IMR-90 (cell line): ENCODE measurements around the gene EIF3CL. TPM values are rescaled to one million over a fixed set of nuclear protein-coding genes. Genes with fewer than 3 reads are reported as not detected.
"Not testable (repeated sequence)": the region's sequence is repeated elsewhere in the genome, so short reads cannot be mapped to it uniquely, and the experiment has no call there.

ENCODE experiments used
- ATAC-seq: fragments of 200-7000 bp; cut with Tn5 transposase; 2 replicates; pipeline ENCODE4 v1.9.1; 2020; ENCODE audit warnings: low read depth, mild to moderate bottlenecking, moderate library complexity
- Bru-seq: library from RNA; stranded (reverse); fragments of 400-500 nt; gene quantifications from one replicate; lab custom pipeline; 2021; lab: Mats Ljungman, UMichigan
- BruChase-seq, 2 experiments: library from RNA; stranded (reverse); fragments of 400-500 nt; gene quantifications; one replicate each; lab custom pipeline; 2021; lab: Mats Ljungman, UMichigan
- BruUV-seq: library from RNA; stranded (reverse); fragments of 400-500 nt; replicated peaks from 2 replicates; lab custom pipeline; 2021; lab: Mats Ljungman, UMichigan
- CTCF ChIA-PET: fragments of 300-600 bp; formaldehyde crosslinking; extraction: SDS; loops from one replicate; lab custom pipeline; 2021; ENCODE audit warnings: antibody characterized with exemption; lab: Yijun Ruan, JAX
- POLR2A ChIA-PET: fragments of 300-600 bp; sonication (Branson Sonifier 250); formaldehyde crosslinking; loops from one replicate; lab custom pipeline; 2022; ENCODE audit warnings: antibody characterized with exemption; ENCODE audit not compliant: unreplicated experiment; lab: Charles Lee
- DNase-seq: peaks from one replicate; pipeline ENCODE4 v3.0.0; 2013
- H2AFZ ChIP-seq: replicated peaks from 2 replicates; pipeline ENCODE3; 2013; ENCODE audit warnings: low read length, mild to moderate bottlenecking; ENCODE audit not compliant: poor library complexity
- H2AK5ac ChIP-seq: 2 replicates; pipeline ENCODE4 v1.6.1; 2013; ENCODE audit warnings: low read depth, low read length, inconsistent platforms
- H2AK9ac ChIP-seq: replicated peaks from 2 replicates; pipeline ENCODE3; 2013; ENCODE audit warnings: mild to moderate bottlenecking, low read depth, low read length, moderate library complexity; ENCODE audit not compliant: poor library complexity
- H2BK120ac ChIP-seq: 2 replicates; pipeline ENCODE4 v1.6.1; 2013; ENCODE audit warnings: low read depth, low read length, inconsistent platforms
- H2BK15ac ChIP-seq: 3 replicates; pipeline ENCODE4 v1.6.1; 2013; ENCODE audit warnings: low read depth, low read length, inconsistent platforms
- H2BK20ac ChIP-seq: 2 replicates; pipeline ENCODE4 v1.6.1; 2013; ENCODE audit warnings: low read depth, mild to moderate bottlenecking, inconsistent platforms, low read length, moderate library complexity
- H2BK5ac ChIP-seq: 2 replicates; pipeline ENCODE4 v1.6.1; 2013; ENCODE audit warnings: mild to moderate bottlenecking, low read depth, low read length, inconsistent platforms; ENCODE audit not compliant: poor library complexity, severe bottlenecking
- H3K14ac ChIP-seq: replicated peaks from 2 replicates; pipeline ENCODE4 v1.6.1; 2013; ENCODE audit warnings: low read depth, low read length, inconsistent platforms
- H3K18ac ChIP-seq: 2 replicates; pipeline ENCODE4 v1.6.1; 2013; ENCODE audit warnings: low read depth, low read length, control low read depth
- H3K23ac ChIP-seq: 2 replicates; pipeline ENCODE4 v1.6.1; 2013; ENCODE audit warnings: low read depth, low read length, inconsistent platforms
- H3K27ac ChIP-seq: 2 replicates; pipeline ENCODE4 v1.5.1; 2013; ENCODE audit warnings: mild to moderate bottlenecking, control low read depth, low read length; ENCODE audit not compliant: insufficient read depth
- H3K27me3 ChIP-seq: 2 replicates; pipeline ENCODE4 v1.6.1; 2013; ENCODE audit warnings: low read length; ENCODE audit not compliant: control insufficient read depth, insufficient read depth
- H3K36me3 ChIP-seq: 2 replicates; pipeline ENCODE4 v1.6.1; 2013; ENCODE audit warnings: low read length, mixed read lengths; ENCODE audit not compliant: control insufficient read depth, insufficient read depth
- H3K4ac ChIP-seq: 2 replicates; pipeline ENCODE4 v1.6.1; 2013; ENCODE audit warnings: low read depth, low read length, inconsistent platforms
- H3K4me1 ChIP-seq: 2 replicates; pipeline ENCODE4 v1.6.1; 2013; ENCODE audit warnings: low read length, mixed read lengths; ENCODE audit not compliant: control insufficient read depth, insufficient read depth
- H3K4me2 ChIP-seq: 2 replicates; pipeline ENCODE4 v1.6.1; 2013; ENCODE audit warnings: low read depth, mild to moderate bottlenecking, control low read depth, low read length, moderate library complexity
- H3K4me3 ChIP-seq: 2 replicates; pipeline ENCODE4 v1.5.1; 2013; ENCODE audit warnings: low read depth, mild to moderate bottlenecking, control low read depth, low read length, moderate library complexity; ENCODE audit not compliant: insufficient read depth
- H3K56ac ChIP-seq: 2 replicates; pipeline ENCODE4 v1.6.1; 2013; ENCODE audit warnings: low read length, inconsistent platforms; ENCODE audit not compliant: insufficient read depth; ENCODE audit errors: extremely low read depth
- H3K79me1 ChIP-seq, 2 experiments: 2 replicates each; pipeline ENCODE4 v1.6.1; 2013; ENCODE audit warnings: low read length in 2 of 2, inconsistent platforms in 1 of 2, low read depth in 1 of 2
- H3K9ac ChIP-seq: 2 replicates; pipeline ENCODE4 v1.6.1; 2013; ENCODE audit warnings: low read depth, low read length, control low read depth
- H3K9me1 ChIP-seq: 2 replicates; pipeline ENCODE4 v1.6.1; 2013; ENCODE audit warnings: low read length, inconsistent platforms; ENCODE audit not compliant: insufficient read depth
- H3K9me3 ChIP-seq: 2 replicates; pipeline ENCODE4 v1.6.1; 2013; ENCODE audit warnings: low read length; ENCODE audit not compliant: control insufficient read depth, insufficient read depth
- H4K20me1 ChIP-seq: 2 replicates; pipeline ENCODE4 v1.6.1; 2013; ENCODE audit warnings: low read length, inconsistent platforms; ENCODE audit not compliant: insufficient read depth
- H4K5ac ChIP-seq: 2 replicates; pipeline ENCODE4 v1.6.1; 2013; ENCODE audit warnings: mild to moderate bottlenecking, low read depth, low read length, control low read depth
- H4K8ac ChIP-seq, 2 experiments: 2 replicates each; pipeline ENCODE4 v1.6.1; 2013; ENCODE audit warnings: low read depth in 2 of 2, low read length in 2 of 2, control low read depth in 1 of 2, inconsistent platforms in 1 of 2
- H4K91ac ChIP-seq: 2 replicates; pipeline ENCODE4 v1.6.1; 2013; ENCODE audit warnings: low read depth, low read length, inconsistent platforms; ENCODE audit not compliant: insufficient read depth
- WGBS, 2 experiments: methylation state at CpG; one replicate each; pipeline versions ENCODE4 v1.1.5 to v1.1.7; 2013; ENCODE audit warnings: missing lambda C conversion rate in 2 of 2; ENCODE audit not compliant: insufficient read length in 1 of 2; ENCODE audit errors: extremely low coverage in 2 of 2; 5-methylcytosine and 5-hydroxymethylcytosine counted together
- dilution Hi-C: fragments of 300-500 bp; cut with HindIII; formaldehyde crosslinking; loops from one replicate; pipeline ENCODE4 v1.14.3; 2018; ENCODE audit warnings: low sequenced_read_pairs; ENCODE audit not compliant: unreplicated experiment
- in situ Hi-C: fragments of 300-500 bp; cut with MboI; formaldehyde crosslinking; loops from 3 replicates; pipeline ENCODE4 v1.14.3; 2019; ENCODE audit warnings: low sequenced_read_pairs, inconsistent platforms, mixed read lengths
- intact Hi-C: fragments of 100-400 bp; cut with micrococcal nuclease; formaldehyde crosslinking; loops from 2 replicates; pipeline ENCODE4 v1.10.0; 2022
- long read RNA-seq: library from polyadenylated mRNA; unstranded; transcript quantifications from one replicate; pipeline ENCODE4 v2.0.0, GENCODE V29; 2021; ENCODE audit not compliant: unreplicated experiment
- polyA plus RNA-seq, 3 experiments: library from polyadenylated mRNA; depleted of rRNA; stranded (reverse); fragments of >200 nt; gene quantifications; 2 replicates each; pipeline ENCODE4 v1.2.3, GENCODE V29; 2012; ENCODE audit warnings: low replicate concordance in 1 of 3
- total RNA-seq: library from RNA; depleted of rRNA; stranded (reverse); fragments of >200 nt; gene quantifications from 2 replicates; pipeline ENCODE4 v1.2.3, GENCODE V29; 2012; rRNA removed

Gene EIF3CL
- total RNA-seq (119 and 180 TPM in 2 replicates), polyA plus RNA-seq (2012; rRNA removed) (143 and 153 TPM in 2 replicates), Bru-seq, nascent RNA (percentile 50 among the genes with signal in this experiment), BruChase-seq, experiment 1, labeled RNA remaining after a 6-hour chase (percentile 53 among the genes with signal in this experiment), BruChase-seq, experiment 2, labeled RNA remaining after a 2-hour chase (percentile 40 among the genes with signal in this experiment)
- 146 and 162 TPM in 2 replicates for polyA plus RNA-seq (2012; cell fraction: cytosol; rRNA removed)
- polyA plus RNA-seq (2012; cell fraction: nucleus; rRNA removed; ENCODE audit: low replicate concordance), result 76.2 and 90.1 TPM in 2 replicates
- long read RNA-seq, transcript EIF3CL-201 (21 exons, 3,085 nt), result major isoform, 8 of 80 reads
- long read RNA-seq, partial matches to known transcripts, result 67 of 80 reads
- long read RNA-seq, other reads (novel, unspliced or antisense), result 5 of 80 reads

- H2BK5ac ChIP-seq, H4K8ac ChIP-seq, H3K4me1 ChIP-seq, H4K91ac ChIP-seq, H2BK120ac ChIP-seq, dilution Hi-C loops, DNase-seq, H4K20me1 ChIP-seq, H3K18ac ChIP-seq, H3K9me1 ChIP-seq, H2AK9ac ChIP-seq, H3K14ac ChIP-seq, in situ Hi-C loops, BruUV-seq, H3K9me3 ChIP-seq, H3K27ac ChIP-seq, H3K23ac ChIP-seq, H2BK20ac ChIP-seq, POLR2A ChIA-PET, H4K5ac ChIP-seq, H2AFZ ChIP-seq, H3K4ac ChIP-seq, intact Hi-C loops, H2BK15ac ChIP-seq, H2AK5ac ChIP-seq, H3K27me3 ChIP-seq, H3K79me1 ChIP-seq, CTCF ChIA-PET, H3K36me3 ChIP-seq: not testable (repeated sequence)
- Histone ChIP-seq H3K56ac (peak within 1 kb of the TSS; percentile 51; the same call in 1 of the 2 replicates), H3K9ac (peak within 1 kb of the TSS; percentile 83), H3K4me3 (peak within 1 kb of the TSS; percentile 51), H3K4me2 (peak within 1 kb of the TSS; percentile 89)
- WGBS, 2 experiments, result no CpG with 5 or more reads among the region's 66 CpGs
- ATAC-seq, result peak; percentile 99
Observed at GRCh38 chr16:28403220-28404072, at the start of gene EIF3CL. Gene EIF3CL, minus strand, starts transcription at chr16:28403841. Its CDS starts 223 bp downstream, at chr16:28403618.

DNA sequence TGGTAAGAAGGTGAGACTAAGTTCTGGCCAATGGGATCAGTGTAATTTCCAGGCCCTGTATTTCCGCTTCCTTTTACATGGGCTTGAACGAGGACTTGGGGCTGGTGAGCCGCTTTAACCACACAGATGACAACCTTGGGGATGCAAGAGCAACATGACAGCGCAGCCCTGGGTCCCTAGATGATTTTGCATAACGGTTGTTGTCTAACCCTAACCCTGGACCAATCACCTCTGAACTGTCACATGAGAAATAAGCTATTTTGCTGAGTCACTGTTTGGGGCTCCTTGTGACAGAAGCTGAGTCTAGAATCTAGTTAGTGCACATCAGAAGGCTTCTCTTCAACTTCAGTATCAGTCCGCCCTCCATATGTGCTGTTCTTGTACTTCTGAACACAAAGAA is 43.4 kb upstream of the EIF3CL start:
- H4K20me1 ChIP-seq, H3K9me3 ChIP-seq, H3K27ac ChIP-seq, CTCF ChIA-PET, POLR2A ChIA-PET, H4K5ac ChIP-seq, in situ Hi-C loops, H3K4me1 ChIP-seq, H2BK20ac ChIP-seq, BruUV-seq, H2BK15ac ChIP-seq, H3K18ac ChIP-seq, H2BK5ac ChIP-seq, H3K9me1 ChIP-seq, H3K9ac ChIP-seq, H3K56ac ChIP-seq, H2AK9ac ChIP-seq, H3K27me3 ChIP-seq, H3K36me3 ChIP-seq, H2AFZ ChIP-seq, H3K23ac ChIP-seq, dilution Hi-C loops, intact Hi-C loops, H3K4me2 ChIP-seq, DNase-seq, H2BK120ac ChIP-seq, H4K91ac ChIP-seq, H3K4ac ChIP-seq, H3K4me3 ChIP-seq, H3K79me1 ChIP-seq, H4K8ac ChIP-seq, ATAC-seq, H2AK5ac ChIP-seq, H3K14ac ChIP-seq: not testable (repeated sequence)
- no CpG with 5 or more reads among the region's 6 CpGs for WGBS, 2 experiments
